HG03103 (cell line): ENCODE results near the gene ACSL4.
"Not testable (repeated sequence)": the region's sequence is repeated elsewhere in the genome, so short reads cannot be mapped to it uniquely, and the experiment has no call there.

Source experiments
- ATAC-seq: cut with Tn5 transposase; IDR thresholded peaks from one replicate; pipeline ENCODE4 v1.9.1; 2021; ENCODE audit warnings: low read depth; ENCODE audit not compliant: unreplicated experiment

The ACSL4 gene

DNA sequence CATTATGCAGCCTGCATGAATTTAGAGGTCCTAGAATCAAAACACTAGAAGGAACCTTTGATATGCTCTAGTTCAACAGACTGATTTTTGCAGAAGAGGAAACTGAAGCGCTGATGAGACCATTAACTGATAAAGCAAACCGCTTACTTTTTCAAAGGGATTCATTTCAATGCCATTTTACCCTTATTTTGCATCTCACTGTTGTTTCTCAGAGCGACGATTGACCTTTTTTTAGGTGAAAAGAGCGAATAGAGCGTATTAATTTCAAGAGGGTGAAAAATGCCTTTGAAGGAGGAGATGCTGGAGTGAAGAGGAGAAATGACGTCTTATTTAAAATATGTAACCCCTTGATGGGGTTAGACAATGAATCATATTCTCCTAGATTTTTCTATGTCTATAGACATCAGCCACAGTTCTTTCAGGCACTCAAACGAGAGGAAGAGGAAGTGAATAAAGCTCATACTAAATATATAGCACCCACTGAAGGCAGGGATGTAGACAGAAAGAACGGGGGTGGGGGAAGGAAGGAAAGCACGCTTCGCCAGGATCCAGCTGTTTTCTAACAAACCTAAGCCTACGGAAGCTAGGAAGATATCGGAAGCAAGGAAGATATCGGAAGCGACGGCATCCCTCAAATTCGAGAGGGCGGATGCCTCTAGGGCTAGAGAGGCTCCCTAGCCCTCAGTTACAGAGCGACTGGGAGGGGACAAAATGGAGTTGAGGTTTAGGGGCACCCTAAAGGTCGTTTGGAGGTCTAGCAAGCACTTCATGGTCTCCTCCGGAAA lies 848 bp downstream of the ACSL4 start:
- no peak for ATAC-seq

DNA sequence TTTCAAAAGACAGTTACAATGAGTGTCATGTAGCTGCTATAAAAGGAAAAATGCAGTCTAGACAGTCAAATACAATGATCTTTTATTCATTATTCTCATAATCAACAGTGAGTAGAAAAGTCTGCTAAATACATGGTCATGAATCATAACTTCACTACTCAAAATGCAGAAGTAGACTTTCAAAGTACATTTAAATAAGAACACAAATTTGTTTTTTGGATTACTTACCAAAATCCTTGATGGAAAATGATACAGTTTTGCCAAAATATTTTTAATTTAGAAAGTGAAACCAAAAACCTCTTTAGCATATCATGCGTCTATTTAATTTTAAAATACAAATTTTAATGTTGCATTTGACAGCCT lies 4.9 kb downstream of the ACSL4 start:
- no peak for ATAC-seq

DNA sequence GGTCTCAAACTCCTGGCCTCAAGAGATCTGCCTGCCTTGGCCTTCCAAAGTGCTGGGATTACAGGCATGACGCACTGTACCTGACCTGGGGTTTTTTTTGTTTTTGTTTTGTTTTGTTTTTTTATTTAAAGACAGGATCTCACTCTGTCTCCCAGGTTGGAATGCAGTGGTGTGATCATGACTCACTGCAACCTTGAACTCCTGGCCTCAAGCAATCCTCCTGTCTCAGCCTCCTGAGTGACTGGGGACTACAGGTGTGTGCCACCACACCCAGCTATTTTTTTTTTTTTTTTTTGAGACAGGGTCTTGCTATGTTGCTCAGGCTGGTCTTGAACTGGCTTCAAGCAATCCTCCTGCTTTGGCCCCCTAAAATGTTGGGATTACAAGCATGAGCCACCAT lies 8.1 kb downstream of the ACSL4 start:
- not testable (repeated sequence) for ATAC-seq

DNA sequence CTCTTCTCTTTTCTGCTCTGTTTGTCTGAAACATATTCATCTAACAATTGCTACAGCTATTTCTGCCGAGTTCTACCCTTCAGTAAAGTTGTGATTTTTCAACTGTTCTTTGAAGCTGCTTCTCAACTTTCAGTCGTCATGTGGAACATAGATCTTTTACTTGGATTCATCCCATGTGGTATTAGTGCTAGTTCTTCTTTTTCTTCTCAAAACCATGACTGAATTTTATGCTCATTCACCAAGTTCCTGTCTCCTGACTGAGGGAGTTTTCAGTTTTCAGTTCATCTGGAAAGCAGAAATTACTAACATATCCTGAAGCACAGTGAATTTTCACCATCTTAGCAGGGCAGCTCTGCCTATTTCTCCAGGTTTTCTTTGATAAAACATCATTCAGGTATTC lies 12.1 kb downstream of the ACSL4 start:
- ATAC-seq = no peak

DNA sequence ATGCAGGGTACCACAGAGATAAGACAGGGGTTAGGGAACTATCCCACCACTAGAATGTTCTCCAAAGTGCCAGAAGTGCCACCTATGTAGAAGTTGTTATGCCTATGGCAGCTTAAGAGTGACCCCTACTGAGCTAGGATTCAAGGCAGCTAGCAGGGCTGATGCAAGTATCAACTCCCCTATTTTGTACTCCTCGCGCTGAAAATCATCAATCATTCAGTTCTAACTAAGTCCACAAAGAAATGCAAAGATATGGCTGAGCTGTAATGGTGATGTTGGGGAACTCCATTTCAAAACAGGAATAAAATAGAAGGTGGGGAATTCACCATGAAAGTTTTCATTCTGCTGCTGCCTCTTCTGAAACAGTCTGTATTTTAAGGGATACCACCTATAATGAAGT lies 13.8 kb downstream of the ACSL4 start:
- ATAC-seq = no peak

DNA sequence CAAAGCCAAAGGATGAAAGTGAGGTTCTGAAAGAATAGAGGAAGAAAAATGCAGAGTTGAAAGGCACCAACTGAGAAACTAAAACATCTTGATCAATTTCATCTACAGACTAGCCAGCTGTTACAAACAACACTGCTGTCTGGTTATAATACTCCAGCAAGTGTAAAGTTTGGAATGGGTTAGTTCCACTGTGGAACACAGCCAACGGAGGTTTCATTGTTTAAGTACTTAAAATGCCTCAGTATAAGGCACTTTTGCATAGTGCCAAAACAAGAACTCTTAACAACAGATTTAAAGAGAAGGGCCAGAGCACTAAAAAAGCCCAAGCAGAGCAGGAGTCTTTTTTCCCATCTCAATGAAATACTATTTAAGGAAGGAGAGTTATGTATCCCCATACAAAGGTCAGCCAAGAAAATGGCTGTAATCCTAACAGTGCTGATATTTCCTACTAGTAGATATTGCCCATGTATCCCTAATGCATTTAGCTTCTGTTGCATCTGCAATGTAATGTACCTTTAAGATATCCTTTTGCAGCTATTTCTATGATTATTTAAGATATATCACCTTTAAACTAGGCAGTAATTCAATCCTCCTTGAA lies 16.5 kb downstream of the ACSL4 start:
- ATAC-seq = no peak

DNA sequence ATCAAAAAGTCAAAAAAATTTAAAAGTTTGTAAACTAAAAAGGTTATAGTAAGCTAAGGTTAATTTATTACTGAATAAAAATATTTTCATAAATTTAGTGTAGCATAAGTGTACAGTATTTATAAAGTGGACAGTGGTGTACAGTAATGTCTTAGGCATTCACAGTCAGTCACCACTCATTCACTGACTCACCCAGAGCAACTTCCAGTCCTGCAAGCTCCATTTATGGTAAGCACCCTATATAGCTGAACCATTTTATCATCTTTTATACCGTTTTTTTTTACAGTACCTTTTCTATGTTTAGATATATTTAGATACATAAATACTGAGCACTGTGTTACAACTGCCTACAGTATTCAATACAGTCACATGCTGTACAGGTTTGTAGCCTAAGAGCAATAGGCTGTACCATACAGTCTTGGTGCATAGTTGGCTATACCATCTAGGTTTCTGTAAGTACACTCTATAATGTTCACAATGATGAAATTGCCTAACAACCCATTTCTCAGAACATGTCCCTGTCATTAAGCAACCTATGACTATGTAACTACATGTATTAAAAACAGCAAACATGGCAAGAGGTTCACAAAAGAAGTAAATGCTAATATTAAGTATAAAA lies 18.6 kb downstream of the ACSL4 start:
- no peak for ATAC-seq

DNA sequence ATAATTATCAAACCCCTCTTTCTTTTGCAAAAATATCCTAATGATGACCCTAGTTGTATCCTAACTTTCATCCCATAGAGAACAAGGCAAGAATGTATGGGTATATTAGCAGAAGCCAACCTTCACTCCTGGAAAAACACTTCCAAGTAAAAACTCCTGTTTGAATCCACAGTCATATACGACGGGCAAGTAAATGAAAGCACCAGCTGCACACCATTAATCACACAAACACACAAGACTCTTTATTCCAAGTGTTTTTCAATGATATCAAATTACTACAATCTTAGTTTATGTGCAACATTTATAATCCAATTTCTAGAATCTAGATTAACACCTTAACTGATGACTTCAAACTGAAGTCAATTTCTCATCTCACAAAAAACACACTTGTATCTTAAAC lies 22.9 kb downstream of the ACSL4 start:
- no peak for ATAC-seq

DNA sequence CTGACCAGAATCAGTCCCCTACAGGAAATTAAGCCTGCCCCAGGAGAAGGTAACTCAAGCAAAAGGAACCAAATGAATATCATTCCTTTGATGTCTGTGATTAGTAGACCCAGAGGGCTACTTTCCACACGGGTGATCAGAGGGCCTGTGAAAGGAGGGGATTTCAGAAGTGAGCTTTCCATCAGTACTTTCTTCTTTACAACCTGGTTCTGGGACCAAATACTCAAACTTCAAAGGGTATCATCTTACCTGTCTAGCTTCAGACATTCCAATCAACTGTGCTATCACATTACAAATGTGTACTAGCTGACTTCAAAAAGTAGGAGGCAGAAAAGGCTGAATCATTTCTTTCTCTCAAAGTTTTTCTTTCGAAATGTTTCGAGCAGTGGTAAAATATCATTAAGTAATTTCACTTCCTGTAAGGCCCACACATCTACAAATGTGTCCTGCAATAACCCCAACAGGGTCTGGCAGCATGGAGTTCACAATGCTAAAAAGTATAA lies 23.9 kb downstream of the ACSL4 start:
- peak; percentile 61 for ATAC-seq

DNA sequence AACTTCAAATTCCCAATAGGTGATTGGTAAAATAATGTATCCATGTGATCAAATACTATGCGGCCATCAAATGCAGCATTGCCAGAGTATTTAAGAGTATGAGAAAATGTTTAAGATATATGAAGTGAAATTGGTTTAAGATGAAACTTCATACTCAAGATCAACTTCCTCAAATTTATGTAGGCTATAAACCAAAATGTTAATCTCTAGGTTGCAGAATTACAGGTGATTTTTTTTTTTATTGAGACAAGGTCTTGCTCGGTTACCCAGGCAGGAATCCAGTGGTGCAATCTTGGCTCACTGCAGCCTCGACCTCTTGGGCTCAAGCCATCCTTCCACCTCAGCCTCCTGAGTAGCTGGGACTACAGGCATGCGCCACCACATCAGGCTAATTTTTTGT lies 25.3 kb downstream of the ACSL4 start:
- no peak for ATAC-seq

DNA sequence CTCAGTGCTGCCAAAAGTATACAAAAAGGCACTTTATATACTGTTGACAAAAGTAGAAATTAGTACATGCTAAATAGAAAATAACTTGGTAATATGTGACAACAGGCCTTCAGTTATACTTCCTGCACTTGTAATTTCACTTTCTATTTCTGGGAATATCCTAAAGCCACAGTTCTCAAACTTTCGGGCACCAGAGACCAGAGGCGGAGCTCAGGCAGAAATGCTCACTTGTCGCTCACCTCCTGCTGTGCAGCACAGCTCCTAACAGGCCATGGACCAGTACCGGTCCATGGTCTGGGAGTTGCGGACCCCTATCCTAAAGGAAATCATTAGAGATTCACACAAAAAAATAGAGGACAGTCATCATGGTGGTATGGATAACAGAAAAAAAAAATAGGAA lies 25.7 kb downstream of the ACSL4 start:
- ATAC-seq = no peak

DNA sequence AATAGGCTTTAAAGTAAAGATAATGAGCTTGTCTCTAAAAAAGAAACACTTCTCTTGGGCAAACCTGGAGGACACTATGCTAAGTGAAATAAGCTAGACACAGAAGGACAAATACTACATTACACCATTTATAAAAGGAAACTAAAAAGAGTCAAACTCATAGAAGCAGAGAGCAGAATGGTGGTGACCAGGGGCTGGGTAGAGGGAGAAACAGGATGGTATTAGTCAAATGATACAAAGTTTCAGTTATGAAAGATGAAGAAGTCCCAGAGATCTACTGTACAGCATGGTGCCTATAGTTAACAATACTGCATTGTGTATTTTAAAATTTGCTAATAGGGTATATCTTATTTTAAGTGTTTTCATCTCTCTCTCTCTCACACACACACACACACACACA lies 28.5 kb downstream of the ACSL4 start:
- peak; percentile 66 for ATAC-seq

DNA sequence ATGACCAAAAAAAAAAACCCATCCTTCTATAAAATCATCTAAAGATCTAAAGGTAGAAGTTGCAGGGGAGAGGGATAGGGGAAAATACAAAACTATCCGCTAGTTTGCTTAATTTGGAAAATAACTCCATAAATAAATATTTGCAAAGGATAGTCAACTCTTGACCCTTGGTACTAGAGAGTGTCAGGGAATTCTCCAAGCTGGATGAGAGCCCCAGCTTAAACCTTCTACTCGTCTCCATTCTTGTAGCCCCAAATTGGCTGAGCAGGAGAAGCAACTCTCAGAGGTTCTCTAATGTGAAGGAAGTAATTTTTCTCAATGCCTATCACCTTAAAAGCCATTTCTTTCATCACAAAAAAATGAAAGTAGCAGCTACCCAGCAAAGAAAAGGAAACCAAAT lies 35.2 kb downstream of the ACSL4 start:
- ATAC-seq = no peak

DNA sequence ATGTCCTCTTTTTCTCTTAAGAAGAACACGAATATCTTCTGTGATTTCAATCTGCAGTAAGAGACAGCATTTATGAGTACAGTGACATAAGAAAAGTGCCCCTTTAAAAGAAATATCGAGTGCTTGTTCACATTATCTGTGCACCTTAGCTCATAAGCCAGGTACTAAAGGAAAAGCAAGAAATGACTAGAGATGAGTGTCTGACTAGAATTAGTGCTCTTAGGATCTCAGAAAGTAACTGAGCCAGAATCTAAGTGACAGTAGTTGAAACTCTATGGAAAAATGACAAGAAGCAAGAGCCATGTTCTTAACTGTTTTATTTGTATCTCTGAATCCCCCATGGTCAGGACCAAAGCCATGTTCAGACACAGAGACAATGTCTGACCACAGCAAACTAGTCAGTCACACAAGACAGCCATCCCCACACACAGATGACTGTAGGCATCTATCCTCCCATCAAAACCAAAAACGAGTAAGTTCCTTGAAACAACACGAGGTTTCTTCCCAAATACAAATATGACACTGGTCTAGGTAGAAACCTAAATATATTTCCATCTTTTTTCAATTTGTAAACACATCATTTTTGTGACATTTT lies 36.8 kb downstream of the ACSL4 start:
- no peak for ATAC-seq

DNA sequence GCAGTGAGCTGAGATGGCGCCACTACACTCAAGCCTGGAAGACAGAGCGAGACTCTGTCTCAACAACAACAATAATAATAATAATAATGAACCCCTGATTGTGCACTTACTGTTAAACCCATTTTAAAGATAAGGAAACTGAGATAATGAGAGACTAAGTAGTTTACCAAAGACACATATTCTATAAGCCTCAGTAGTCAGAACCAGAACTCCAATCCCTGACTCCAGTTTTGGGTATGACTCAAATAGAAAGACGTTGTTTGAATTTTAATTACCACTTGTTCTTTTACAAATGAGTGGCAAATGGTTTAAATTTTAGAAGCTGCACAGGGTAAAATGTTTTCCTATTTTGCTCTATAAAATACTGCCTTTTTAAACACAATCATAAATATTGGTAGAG lies 37.4 kb downstream of the ACSL4 start:
- ATAC-seq = no peak

DNA sequence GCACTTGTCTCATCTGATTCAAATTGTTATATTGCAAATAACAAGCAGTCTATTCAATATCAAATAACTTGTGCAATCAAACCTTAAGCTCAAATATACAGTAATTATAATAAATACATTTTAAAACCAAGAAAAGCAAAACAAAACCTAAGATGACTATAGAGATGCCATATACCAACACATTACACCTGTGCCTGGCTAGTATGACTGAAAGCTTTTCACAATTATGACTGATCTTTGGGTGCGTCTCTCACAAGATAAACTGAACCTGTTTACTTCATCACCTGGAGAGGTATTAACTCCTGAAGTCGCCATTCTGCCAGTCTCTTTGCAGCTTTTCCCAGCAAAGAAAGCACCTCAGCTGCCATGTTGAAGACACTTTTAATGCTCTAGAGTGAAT lies 41.3 kb downstream of the ACSL4 start:
- no peak for ATAC-seq

DNA sequence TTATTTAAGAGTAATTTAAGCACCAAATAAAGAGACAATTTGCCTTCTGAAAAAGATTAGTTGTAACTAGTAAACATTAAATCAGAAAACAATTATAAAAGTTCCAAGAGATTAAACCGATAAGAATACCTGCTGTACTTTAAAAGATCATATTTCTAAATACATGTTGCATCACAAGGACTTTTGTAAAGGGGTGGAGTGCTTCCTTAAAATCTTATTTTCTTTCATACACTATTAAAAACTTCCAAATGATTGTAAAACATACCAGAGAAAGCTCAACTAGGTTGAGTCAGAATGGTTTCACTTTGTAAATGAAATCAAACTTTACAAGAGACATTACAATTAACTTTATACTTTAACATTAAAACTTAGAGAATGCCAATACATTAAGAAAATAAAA lies 41.8 kb downstream of the ACSL4 start:
- no peak for ATAC-seq

DNA sequence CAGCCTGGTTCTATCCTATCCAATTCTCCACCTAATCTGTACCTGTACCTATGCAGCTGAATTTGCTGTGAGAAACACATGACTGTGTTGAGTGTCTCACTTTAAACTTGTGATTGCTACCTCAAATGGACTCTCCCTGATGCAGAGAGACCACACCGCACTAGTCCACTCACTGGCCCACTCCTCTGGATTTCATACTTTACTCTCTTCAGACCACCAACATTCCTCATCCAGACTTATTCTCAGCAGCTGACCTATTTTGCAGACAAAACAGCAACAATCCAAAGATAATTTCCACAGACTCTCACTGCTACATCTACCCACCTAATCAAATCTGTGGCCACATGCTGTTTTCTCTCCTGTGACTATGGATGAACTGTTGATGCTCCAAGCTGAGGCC lies 45.2 kb downstream of the ACSL4 start:
- ATAC-seq = no peak

DNA sequence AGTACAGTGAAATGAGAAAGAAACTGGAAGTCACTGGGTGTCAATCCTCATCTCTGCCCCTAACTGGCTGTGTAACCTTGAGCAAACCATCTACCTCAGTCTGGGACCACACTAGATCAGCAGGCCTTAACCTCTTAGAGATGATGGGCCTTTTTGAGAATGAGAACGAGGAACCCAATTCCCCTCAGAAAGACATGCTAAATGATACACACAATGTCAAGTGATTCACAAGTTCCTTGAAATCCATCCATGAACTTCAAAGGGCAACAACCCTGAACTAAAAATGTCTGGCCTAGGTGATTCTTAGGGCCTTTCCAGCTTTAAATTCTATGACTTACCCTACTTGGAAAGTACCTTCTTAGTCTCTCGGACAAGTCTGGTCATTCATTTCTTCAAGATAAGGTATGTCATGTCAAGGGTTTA lies 47.4 kb downstream of the ACSL4 start:
- no peak for ATAC-seq

DNA sequence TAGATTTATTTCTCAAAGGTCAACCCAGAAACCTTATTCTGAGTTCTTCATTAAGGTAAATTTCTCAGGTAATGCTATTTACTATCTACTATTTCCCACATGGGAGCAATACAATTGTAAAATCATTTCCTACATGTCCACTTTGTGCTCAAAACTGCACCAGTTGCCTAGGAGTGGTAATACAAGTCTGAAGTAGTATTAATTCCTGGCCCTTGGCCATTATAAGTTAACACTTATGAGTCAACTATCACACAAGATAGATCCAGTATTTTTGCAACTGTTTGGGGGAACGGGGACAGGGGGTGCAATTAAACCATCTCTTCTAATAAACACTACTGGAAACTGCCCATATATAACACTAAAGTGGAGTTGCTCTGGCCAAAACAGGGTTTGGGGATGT lies 48.9 kb downstream of the ACSL4 start:
- no peak for ATAC-seq

DNA sequence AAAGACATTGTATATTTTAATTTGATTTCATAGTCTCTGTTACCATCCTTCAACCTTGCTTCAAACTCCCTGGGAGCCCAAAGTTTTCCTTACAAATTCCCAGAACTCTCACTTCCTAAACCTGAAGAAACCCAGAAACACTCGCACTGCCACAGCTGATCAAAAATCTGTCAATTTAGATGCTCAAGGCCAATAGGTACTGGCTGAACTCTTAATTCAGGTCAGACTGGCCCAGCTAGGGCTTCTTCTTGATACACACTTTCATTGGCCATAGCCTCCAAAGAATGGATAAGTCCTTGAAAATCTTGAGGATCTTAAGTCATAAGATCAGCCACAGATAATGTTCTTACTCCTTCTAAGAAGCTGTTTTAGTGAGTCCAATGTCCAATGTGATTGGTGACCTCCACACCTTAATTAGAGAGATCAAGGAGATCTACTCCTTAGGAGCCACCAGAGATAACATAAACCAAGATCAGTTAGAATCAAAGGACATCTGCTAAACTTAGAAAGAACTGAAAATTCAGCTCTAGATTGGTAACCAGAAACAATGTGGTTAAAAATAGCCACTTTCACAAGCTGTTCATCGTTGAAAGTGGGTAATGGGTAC lies 51.5 kb downstream of the ACSL4 start:
- ATAC-seq = no peak
